Measurements from ENCODE around the gene ATP2B3.

GRCh38 chrX:153554519-153555167, 37.2 kb downstream of the ATP2B3 start:
- TF ChIP-seq POLR2AphosphoS5 (IDR thresholded peaks at IDR 0.05; ENCODE audit: borderline replicate concordance, low read depth, low read length), result no peak
- TF ChIP-seq EZH2 (IDR thresholded peaks at IDR 0.05), result no peak

Measured in SK-N-MC (cell line).